Right lobe of liver (tissue), 6 donors: Measurements from ENCODE around the gene NKAIN4. TPM values are rescaled to one million over a fixed set of nuclear protein-coding genes. Genes with fewer than 3 reads are reported as not detected.

Experiments
- ATAC-seq, 4 donors: fragments of 200-7000 bp; cut with Tn5 transposase; one replicate each; pipeline ENCODE4 v1.9.1; 2020; ENCODE audit warnings: mild to moderate bottlenecking in 4 of 4, moderate library complexity in 4 of 4
- DNase-seq, 3 donors: peaks; one replicate each; pipeline ENCODE4 v3.0.0-alpha.2; 2020
- H3K27ac ChIP-seq, 3 donors: fragments of 200-600 bp; one replicate each; pipeline ENCODE4 v1.8.0; 2022
- H3K27me3 ChIP-seq, 2 donors: fragments of 200-600 bp; one replicate each; pipeline ENCODE4 v1.8.0; 2022
- H3K36me3 ChIP-seq, 4 donors: fragments of 200-600 bp; sonication (generic) in 1 of 4; one replicate each; pipeline versions ENCODE4 v1.5.1 to v1.8.0; 2017 to 2022; ENCODE audit warnings: control low read depth in 1 of 4
- H3K4me1 ChIP-seq, 4 donors: fragments of 200-600 bp; sonication (generic) in 1 of 4; one replicate each; pipeline versions ENCODE4 v1.5.1 to v1.8.0; 2017 to 2022; ENCODE audit warnings: control low read depth in 1 of 4
- H3K4me3 ChIP-seq, 3 donors: fragments of 200-600 bp; one replicate each; pipeline ENCODE4 v1.8.0; 2022
- H3K9me3 ChIP-seq, 4 donors: fragments of 200-600 bp; sonication (generic) in 1 of 4; one replicate each; pipeline versions ENCODE4 v1.5.1 to v1.8.0; 2017 to 2022; ENCODE audit warnings: control low read depth in 1 of 4
- CTCF ChIP-seq, 4 donors: fragments of 200-600 bp in 3 of 4; fragments of 450-650 bp in 1 of 4; IDR thresholded peaks; one replicate each; pipeline versions ENCODE4 v1.5.1 to v1.8.0; 2016 to 2022; ENCODE audit warnings: antibody characterized with exemption in 4 of 4, mild to moderate bottlenecking in 2 of 4
- POLR2A ChIP-seq: fragments of 450-650 bp; IDR thresholded peaks from one replicate; pipeline ENCODE4 v1.6.1; 2017; ENCODE audit warnings: antibody characterized with exemption, mild to moderate bottlenecking
- WGBS: methylation state at CpG from one replicate; pipeline ENCODE4 v1.1.6; 2018; ENCODE audit warnings: low coverage, low lambda C conversion rate; ENCODE audit not compliant: insufficient coverage; ENCODE audit errors: missing lambda C conversion rate; 5-methylcytosine and 5-hydroxymethylcytosine counted together
- intact Hi-C, 2 donors: fragments of 100-400 bp; cut with DNase I; formaldehyde crosslinking; loops; one replicate each; pipeline versions ENCODE4 v1.11.2 to v1.14.1; 2022
- total RNA-seq, 6 experiments: library from RNA; depleted of rRNA in 2 of 6; stranded (reverse); fragments of >200 nt in 2 of 6; fragmentation: NEBNext Ultra II Directional in 3 of 6; extraction: Animal tissue kit (Norgen Biotek cat#: 25700) in 3 of 6; gene quantifications; one replicate each; pipeline versions ENCODE4 v1.1.0 to v1.2.4, GENCODE V29; 2016 to 2023
- donor health status: DM: no; HTN: yes; CAD: no.
- donor health status: DM: no; HTN: no; CAD: no.
- donor health status: DM: no; HTN: no; CAD: no.
- donor health status: DM: no; HTN: yes; CAD: no.
- donor health status: DM: no; HTN: yes; CAD: no.

The NKAIN4 gene
- total RNA-seq, 6 experiments from 2014 or later = not detected

DNA sequence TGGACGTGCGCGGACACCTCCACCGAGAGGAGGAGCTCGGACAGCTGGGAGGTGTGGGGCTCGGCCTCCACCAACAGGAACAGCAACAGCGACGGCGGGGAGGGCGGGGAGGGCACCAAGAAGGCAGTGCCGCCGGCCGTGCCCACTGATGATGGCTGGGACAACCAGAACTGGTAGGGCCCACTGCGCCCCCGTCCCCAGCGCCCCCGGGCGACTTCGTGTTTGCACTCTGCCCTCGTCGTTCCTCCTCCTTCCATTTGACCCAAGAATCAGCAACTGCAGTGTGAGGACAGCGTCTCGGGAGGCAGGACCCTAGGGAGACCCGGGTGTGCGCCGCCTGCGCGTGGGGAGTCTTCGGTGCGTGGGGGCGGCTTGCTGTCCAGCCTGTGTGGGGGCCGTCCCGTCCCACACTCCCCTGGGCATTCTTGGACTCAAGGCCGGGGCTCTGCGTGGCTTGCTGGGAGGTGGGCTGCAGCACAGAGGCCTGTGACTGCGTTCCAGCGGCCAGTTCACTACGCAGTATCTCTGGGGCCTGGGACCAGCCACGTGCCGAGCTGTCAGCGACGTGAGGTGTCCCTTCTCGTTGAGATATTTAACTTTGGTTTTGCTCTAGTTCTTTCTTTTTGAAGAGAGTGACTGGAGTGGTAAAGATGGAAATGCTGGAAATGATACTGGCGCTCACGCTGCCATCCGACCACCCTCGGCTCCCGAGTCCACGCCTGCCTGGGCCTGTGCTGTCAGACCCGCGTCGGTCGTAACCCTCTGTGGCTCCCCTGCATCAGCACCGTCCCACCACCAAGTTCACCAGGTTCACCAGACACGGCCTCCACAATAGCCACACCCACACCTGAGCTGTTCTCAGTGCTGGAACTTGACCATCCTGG, 33.7 kb upstream of the NKAIN4 start:
- whole genome bisulfite sequencing = 97% methylated on average over 14 of the region's 55 CpGs
- peaks cover 0 to 5% (median 2%) of the 10 kb centered on the region in 4 donors for H3K36me3 ChIP-seq

GRCh38 chr20:63286781-63287696, 32.8 kb upstream of the NKAIN4 start:
- H3K36me3 ChIP-seq = peaks cover 0 to 11% (median 3%) of the 10 kb centered on the region in 4 donors
- no peaks in the 10 kb centered on the region for H3K27me3 ChIP-seq
- DNase-seq (no peak), ATAC-seq (no peak)
- 90% methylated on average over 3 of the region's 23 CpGs for WGBS
- H3K4me1 ChIP-seq = no peaks in the 10 kb centered on the region
- no peak overlapping the region for H3K4me3 ChIP-seq
- no peaks in the 10 kb centered on the region for H3K9me3 ChIP-seq
- TF ChIP-seq POLR2A (no peak), CTCF (IDR thresholded peaks at IDR 0.05) (no peak)
- H3K27ac ChIP-seq = no peak overlapping the region
- intact Hi-C loops = no loop called here

More for the DNA sequence above, 33.7 kb upstream of the NKAIN4 start:
- H3K4me1 ChIP-seq = no peaks in the 10 kb centered on the region
- no peak overlapping the region for H3K4me3 ChIP-seq
- intact Hi-C loops = no loop called here
- no peak for ATAC-seq
- no peak overlapping the region for H3K27ac ChIP-seq
- no peaks in the 10 kb centered on the region for H3K9me3 ChIP-seq
- no peaks in the 10 kb centered on the region for H3K27me3 ChIP-seq
- no peak for DNase-seq
- TF ChIP-seq POLR2A (no peak), CTCF (IDR thresholded peaks at IDR 0.05) (no peak)

DNA sequence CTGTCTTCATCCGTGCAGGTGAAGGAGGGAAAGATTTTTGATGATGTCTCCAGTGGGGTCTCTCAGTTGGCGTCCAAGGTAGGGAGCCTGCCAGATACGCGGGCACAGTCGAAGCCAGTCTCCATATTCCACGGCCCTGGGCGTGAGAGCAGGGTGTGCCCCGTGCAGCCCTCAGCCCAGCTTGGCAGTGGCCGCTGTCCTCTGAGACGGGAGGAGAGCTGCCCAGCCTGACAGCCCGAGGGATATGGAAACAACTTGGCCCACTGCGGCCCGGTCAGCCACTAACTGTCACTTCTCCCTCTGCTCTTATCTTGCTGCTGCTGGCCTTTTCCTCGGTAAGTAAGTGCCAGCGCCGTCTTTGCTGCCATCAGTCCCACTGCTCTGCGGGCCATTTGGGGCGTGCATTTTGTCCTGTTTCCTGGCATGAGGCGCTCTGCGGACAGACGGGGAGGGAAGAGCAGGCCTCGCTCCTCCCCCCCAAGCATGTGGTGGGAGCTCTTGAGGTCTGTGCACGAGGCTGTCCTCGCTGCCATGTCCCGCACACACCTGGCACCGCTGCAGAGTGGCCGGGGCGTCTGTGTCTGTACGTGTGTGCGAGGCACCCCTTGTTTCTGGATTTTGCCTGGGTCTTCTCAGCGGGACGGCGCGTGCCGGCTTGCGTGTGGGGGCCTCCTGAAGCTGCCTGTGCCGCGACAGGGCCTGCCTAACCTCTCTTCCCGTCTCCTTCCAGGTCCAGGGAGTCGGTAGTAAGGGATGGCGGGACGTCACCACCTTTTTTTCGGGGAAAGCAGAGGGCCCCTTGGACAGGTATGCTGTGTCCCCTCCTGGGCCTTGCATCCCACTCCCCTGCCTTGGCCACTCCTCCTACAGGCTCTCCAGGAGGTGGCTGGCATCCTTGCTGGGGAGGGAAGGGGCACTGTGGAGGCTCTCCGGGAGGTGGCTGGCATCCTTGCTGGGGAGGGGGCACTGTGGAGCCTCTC, 31.7 kb upstream of the NKAIN4 start:
- intact Hi-C loops = no loop called here
- 92% methylated on average over 8 of the region's 44 CpGs for WGBS
- ATAC-seq (no peak), DNase-seq (no peak)
- Histone ChIP-seq H3K9me3 (no peaks in the 10 kb centered on the region), H3K4me1 (no peaks in the 10 kb centered on the region), H3K27me3 (no peaks in the 10 kb centered on the region), H3K27ac (no peak overlapping the region), H3K36me3 (peaks cover 0 to 11% (median 3%) of the 10 kb centered on the region in 4 donors), H3K4me3 (no peak overlapping the region)
- TF ChIP-seq POLR2A (no peak), CTCF (IDR thresholded peaks at IDR 0.05) (no peak)

DNA sequence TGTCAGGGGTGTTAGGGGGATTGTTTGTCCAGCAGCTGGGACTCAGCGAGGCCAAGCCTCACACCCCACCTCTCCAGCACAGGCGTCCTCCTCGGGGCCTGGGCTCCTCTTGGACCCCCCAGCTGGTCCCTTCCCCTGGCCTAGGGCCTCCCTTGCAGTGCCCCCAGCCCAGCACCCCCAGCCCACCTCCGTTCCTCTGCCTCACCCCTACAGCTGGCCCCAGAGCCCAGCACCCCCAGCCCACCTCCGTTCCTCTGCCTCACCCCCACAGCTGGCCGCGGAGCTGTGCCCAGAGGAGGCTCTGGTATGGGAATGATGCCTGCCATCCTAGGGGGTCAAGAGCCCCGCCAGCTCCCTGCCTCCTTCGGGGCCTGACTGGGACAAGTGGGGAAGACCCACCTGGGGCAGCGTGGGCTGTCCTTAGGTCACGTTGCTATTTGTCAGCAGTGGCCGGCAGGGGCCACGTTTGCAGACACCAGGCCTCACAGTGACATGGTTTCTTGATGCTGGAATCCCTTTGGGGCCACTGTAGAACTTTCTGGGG, 30.8 kb upstream of the NKAIN4 start:
- no peak for TF ChIP-seq CTCF (IDR thresholded peaks at IDR 0.05)
- ATAC-seq (no peak), DNase-seq (no peak)
- intact Hi-C loops = no loop called here
- Histone ChIP-seq H3K4me1 (no peaks in the 10 kb centered on the region), H3K27me3 (no peaks in the 10 kb centered on the region), H3K4me3 (no peak overlapping the region), H3K27ac (no peak overlapping the region), H3K9me3 (no peaks in the 10 kb centered on the region), H3K36me3 (peaks cover 0 to 16% (median 3%) of the 10 kb centered on the region in 4 donors)
- WGBS = no CpG with 5 or more reads among the region's 13 CpGs
